Bone marrow (tissue), 2 donors: Measurements from ENCODE around the gene CHMP4A.

ENCODE experiments used
- DNase-seq, 2 donors: peaks; one replicate each; lab custom pipeline; 2025; lab: John Stamatoyannopoulos, UW

CHMP4A gene

GRCh38 chr14:24178399-24179178, 34.7 kb downstream of the CHMP4A start:
- DNase-seq, result no peak

- no peak for DNase-seq
These were observed 35.4 kb downstream of the CHMP4A start for GRCh38 chr14:24177891-24178290.

- DNase-seq, result no peak
These were observed 36.1 kb downstream of the CHMP4A start for GRCh38 chr14:24177041-24177825.

- no peak for DNase-seq
These were observed 36.7 kb downstream of the CHMP4A start for GRCh38 chr14:24176599-24176998.

- DNase-seq, result no peak
These were observed 40.4 kb downstream of the CHMP4A start for GRCh38 chr14:24172871-24173281.

GRCh38 chr14:24172261-24172860, 40.9 kb downstream of the CHMP4A start:
- DNase-seq, result no peak

- DNase-seq, result peak; percentile 16 to 37
These were observed 41.6 kb downstream of the CHMP4A start, which contains the start of gene REC8 for GRCh38 chr14:24171422-24172260. Gene REC8, plus strand, starts transcription at chr14:24172080. Its CDS starts 473 bp downstream, at chr14:24172553.

- no peak for DNase-seq
These were observed 45.7 kb downstream of the CHMP4A start for GRCh38 chr14:24167469-24168114.

- no peak for DNase-seq
These were observed 47.5 kb downstream of the CHMP4A start for GRCh38 chr14:24165785-24166184.

- no peak for DNase-seq
These were observed 48.7 kb downstream of the CHMP4A start for GRCh38 chr14:24164518-24164991.

GRCh38 chr14:24162093-24162492, 51.2 kb downstream of the CHMP4A start:
- DNase-seq, result no peak

GRCh38 chr14:24160850-24161804, 52.2 kb downstream of the CHMP4A start, which contains the start of gene IRF9:
Gene IRF9, plus strand, starts transcription at chr14:24161265. Its CDS starts 880 bp downstream, at chr14:24162145.
- peak; percentile 90 to 97 for DNase-seq

- DNase-seq, result no peak
These were observed 52.8 kb downstream of the CHMP4A start for GRCh38 chr14:24160499-24160849.

- DNase-seq, result no peak
These were observed 53.4 kb downstream of the CHMP4A start for GRCh38 chr14:24159777-24160498.
